ENCODE data around the gene GP9. TPM values are rescaled to one million over a fixed set of nuclear protein-coding genes. Genes with fewer than 3 reads are reported as not detected.
A peak's percentile ranks its signal among the peaks of the same experiment; 100 is the strongest.

The GP9 gene
- total RNA-seq, 4 donors from 2014 or later = not detected

- Histone ChIP-seq H3K27ac (peak overlapping the region; percentile 51 to 72 (median 70)), H3K36me3 (no peaks in the 10 kb centered on the region), H3K4me1 (peaks cover 0 to 20% (median 16%) of the 10 kb centered on the region in 4 donors), H3K27me3 (no peaks in the 10 kb centered on the region), H3K4me3 (peak overlapping the region in 1 of 4 donors; percentile 9), H3K9me3 (no peaks in the 10 kb centered on the region)
- DNase-seq = peak; percentile 75 to 89 (median 80)
- TF ChIP-seq CTCF (IDR thresholded peaks at IDR 0.05) (peak in 3 of 6 experiments; percentile 16 to 47 (median 29)), POLR2A (IDR thresholded peaks at IDR 0.05) (no peak)
These were observed 44.2 kb upstream of the GP9 start for GRCh38 chr3:129016356-129016719.

- no peaks in the 10 kb centered on the region for H3K9me3 ChIP-seq
- peak overlapping the region; percentile 51 to 72 (median 70) for H3K27ac ChIP-seq
- no peaks in the 10 kb centered on the region for H3K27me3 ChIP-seq
- H3K36me3 ChIP-seq = no peaks in the 10 kb centered on the region
- H3K4me1 ChIP-seq = peaks cover 0 to 20% (median 16%) of the 10 kb centered on the region in 4 donors
- TF ChIP-seq CTCF (IDR thresholded peaks at IDR 0.05) (no peak), POLR2A (IDR thresholded peaks at IDR 0.05) (no peak)
- DNase-seq = peak in 2 of 3 donors; percentile 72 to 85
- peak overlapping the region in 1 of 4 donors; percentile 9 for H3K4me3 ChIP-seq
These were observed 43.7 kb upstream of the GP9 start for GRCh38 chr3:129016720-129017483.

- Histone ChIP-seq H3K4me3 (no peak overlapping the region), H3K9me3 (no peaks in the 10 kb centered on the region), H3K4me1 (peaks cover 0 to 20% (median 16%) of the 10 kb centered on the region in 4 donors), H3K27me3 (no peaks in the 10 kb centered on the region), H3K27ac (peak overlapping the region; percentile 51 to 72 (median 70)), H3K36me3 (no peaks in the 10 kb centered on the region)
- no peak for TF ChIP-seq CTCF (IDR thresholded peaks at IDR 0.05)
- no peak for TF ChIP-seq POLR2A (IDR thresholded peaks at IDR 0.05)
- no peak for DNase-seq
These were observed 43.1 kb upstream of the GP9 start for GRCh38 chr3:129017484-129017899.

GRCh38 chr3:129018271-129018670 lies 42.3 kb upstream of the GP9 start:
- H3K36me3 ChIP-seq = no peaks in the 10 kb centered on the region
- no peak for TF ChIP-seq CTCF (IDR thresholded peaks at IDR 0.05)
- no peak for TF ChIP-seq POLR2A (IDR thresholded peaks at IDR 0.05)
- no peaks in the 10 kb centered on the region for H3K9me3 ChIP-seq
- no peak for DNase-seq
- H3K27me3 ChIP-seq = no peaks in the 10 kb centered on the region
- H3K4me3 ChIP-seq = no peak overlapping the region
- H3K27ac ChIP-seq = peak overlapping the region in 2 of 4 donors; percentile 3 to 43
- H3K4me1 ChIP-seq = peaks cover 0 to 20% (median 16%) of the 10 kb centered on the region in 4 donors

GRCh38 chr3:129018751-129019150 lies 41.8 kb upstream of the GP9 start:
- no peak overlapping the region for H3K4me3 ChIP-seq
- DNase-seq = no peak
- no peak for TF ChIP-seq POLR2A (IDR thresholded peaks at IDR 0.05)
- TF ChIP-seq CTCF (IDR thresholded peaks at IDR 0.05) = no peak
- peak overlapping the region in 2 of 4 donors; percentile 3 to 43 for H3K27ac ChIP-seq
- H3K36me3 ChIP-seq = no peaks in the 10 kb centered on the region
- no peaks in the 10 kb centered on the region for H3K27me3 ChIP-seq
- H3K9me3 ChIP-seq = no peaks in the 10 kb centered on the region
- H3K4me1 ChIP-seq = peaks cover 0 to 20% (median 16%) of the 10 kb centered on the region in 4 donors
